ENCODE measurements around the gene PANK4. TPM values are rescaled to one million over a fixed set of nuclear protein-coding genes. Genes with fewer than 3 reads are reported as not detected.

Gene PANK4
- total RNA-seq, 4 donors from 2014 or later = 29.3 to 39.9 (median 38.0) TPM

DNA sequence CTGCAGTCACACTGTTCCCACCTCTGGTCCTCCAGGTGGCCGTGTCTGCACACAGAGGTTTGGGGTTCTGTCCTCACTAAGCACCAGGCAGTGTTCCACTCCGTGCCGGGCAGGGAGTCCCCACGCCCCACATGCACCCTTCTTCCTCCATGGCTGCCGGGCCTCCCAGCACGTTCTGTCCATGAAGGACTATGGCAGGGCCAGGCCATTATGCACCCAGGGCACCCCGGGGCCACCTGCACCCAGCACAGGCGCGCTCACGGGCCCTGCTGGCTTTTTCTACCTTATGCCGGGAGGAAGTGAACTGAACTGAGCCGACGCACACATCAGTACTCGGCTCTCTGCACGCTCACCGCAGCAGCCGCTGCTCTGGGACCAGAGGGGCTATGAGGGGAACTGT is 10.3 kb downstream of the PANK4 start:
- H3K27me3 ChIP-seq = no peaks in the 10 kb centered on the region
- no peak overlapping the region for H3K4me3 ChIP-seq (replicated peaks in 1 of 3)
- no peaks in the 10 kb centered on the region for H3K4me1 ChIP-seq
- 93 to 95% methylated on average over 15 to 17 of the region's 17 CpGs for WGBS, 2 donors
- no peaks in the 10 kb centered on the region for H3K9me3 ChIP-seq
- intact Hi-C loops (cut with DNase I) = no loop called here
- no peak overlapping the region for H3K27ac ChIP-seq
- no peak for DNase-seq
- TF ChIP-seq POLR2A (IDR thresholded peaks at IDR 0.05) = no peak
- TF ChIP-seq, protein P1, sequence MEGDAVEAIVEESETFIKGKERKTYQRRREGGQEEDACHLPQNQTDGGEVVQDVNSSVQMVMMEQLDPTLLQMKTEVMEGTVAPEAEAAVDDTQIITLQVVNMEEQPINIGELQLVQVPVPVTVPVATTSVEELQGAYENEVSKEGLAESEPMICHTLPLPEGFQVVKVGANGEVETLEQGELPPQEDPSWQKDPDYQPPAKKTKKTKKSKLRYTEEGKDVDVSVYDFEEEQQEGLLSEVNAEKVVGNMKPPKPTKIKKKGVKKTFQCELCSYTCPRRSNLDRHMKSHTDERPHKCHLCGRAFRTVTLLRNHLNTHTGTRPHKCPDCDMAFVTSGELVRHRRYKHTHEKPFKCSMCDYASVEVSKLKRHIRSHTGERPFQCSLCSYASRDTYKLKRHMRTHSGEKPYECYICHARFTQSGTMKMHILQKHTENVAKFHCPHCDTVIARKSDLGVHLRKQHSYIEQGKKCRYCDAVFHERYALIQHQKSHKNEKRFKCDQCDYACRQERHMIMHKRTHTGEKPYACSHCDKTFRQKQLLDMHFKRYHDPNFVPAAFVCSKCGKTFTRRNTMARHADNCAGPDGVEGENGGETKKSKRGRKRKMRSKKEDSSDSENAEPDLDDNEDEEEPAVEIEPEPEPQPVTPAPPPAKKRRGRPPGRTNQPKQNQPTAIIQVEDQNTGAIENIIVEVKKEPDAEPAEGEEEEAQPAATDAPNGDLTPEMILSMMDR (IDR thresholded peaks at IDR 0.05) = no peak
- H3K36me3 ChIP-seq = peaks cover 93 to 98% of the 10 kb centered on the region in 2 donors

DNA sequence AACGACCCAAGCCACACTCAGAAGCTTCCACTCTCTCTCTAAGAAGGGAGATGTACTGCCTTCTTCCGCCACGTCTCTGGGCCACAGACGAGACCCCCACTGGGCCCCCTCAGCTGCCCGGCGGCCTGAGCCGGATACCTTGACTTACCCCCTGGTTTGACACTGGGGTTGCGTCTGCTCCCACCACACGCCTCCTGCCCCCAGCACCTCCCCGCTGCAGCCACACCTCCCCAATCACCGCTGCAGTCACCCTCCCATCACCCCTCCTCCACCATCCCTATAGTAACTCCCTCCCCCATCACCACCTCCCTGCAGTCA is 10.7 kb downstream of the PANK4 start:
- whole genome bisulfite sequencing, 2 donors = 94 to 97% methylated on average over 11 of the region's 11 CpGs
- intact Hi-C loops (cut with DNase I) = no loop called here

DNA sequence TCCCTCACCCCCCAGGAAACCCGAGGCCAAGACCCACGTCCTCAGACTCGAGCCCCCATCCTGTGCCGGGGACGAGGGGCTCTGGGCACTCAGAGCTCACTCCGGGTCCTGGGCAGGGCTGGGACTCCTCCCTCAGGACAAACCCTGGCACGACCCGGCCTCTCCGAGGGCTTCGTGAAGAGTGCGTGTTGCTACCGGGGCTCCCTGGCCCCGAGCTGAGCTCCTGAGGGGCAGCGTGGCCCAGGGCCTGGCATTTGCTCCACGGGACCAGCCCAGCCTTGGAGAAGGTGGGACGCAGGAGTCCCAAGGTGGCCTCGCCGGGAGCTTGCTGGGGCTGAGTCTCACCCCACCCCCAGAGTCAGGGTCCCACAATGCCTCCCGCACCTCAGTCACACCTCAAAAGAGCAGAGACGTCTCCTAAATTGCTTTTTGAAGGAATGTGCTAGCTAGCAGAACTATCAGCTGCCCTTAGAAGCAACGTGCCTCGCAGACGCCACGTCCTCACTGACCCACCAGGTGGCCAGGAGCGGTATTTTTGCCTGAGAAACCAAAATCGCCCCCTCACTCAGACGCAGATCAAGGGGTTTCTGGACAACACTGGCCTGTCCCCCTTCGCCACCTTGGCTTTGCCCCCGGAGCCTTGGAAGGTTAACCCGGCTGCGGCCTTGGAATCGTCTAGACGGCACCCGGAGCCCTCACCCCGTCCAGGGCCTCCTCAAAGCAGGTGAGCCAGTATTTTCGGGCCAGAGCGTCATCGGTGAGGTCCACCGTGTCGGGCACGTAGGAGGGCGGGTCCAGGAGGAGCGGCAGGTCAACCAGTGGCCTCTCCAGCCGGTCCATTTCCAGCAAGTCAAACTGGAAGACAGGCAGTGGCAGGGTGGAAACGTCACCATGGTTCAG is 11.3 kb downstream of the PANK4 start:
- WGBS, 2 donors = 92 to 95% methylated on average over 25 to 28 of the region's 45 CpGs

More for the DNA sequence above, 10.7 kb downstream of the PANK4 start:
- Histone ChIP-seq H3K27me3 (no peaks in the 10 kb centered on the region), H3K4me1 (no peaks in the 10 kb centered on the region), H3K4me3 (replicated peaks in 1 of 3) (no peak overlapping the region), H3K9me3 (no peaks in the 10 kb centered on the region), H3K27ac (no peak overlapping the region), H3K36me3 (peaks cover 93 to 98% of the 10 kb centered on the region in 2 donors)
- no peak for TF ChIP-seq POLR2A (IDR thresholded peaks at IDR 0.05)
- TF ChIP-seq, protein P1 (IDR thresholded peaks at IDR 0.05) = no peak
- no peak for DNase-seq

DNA sequence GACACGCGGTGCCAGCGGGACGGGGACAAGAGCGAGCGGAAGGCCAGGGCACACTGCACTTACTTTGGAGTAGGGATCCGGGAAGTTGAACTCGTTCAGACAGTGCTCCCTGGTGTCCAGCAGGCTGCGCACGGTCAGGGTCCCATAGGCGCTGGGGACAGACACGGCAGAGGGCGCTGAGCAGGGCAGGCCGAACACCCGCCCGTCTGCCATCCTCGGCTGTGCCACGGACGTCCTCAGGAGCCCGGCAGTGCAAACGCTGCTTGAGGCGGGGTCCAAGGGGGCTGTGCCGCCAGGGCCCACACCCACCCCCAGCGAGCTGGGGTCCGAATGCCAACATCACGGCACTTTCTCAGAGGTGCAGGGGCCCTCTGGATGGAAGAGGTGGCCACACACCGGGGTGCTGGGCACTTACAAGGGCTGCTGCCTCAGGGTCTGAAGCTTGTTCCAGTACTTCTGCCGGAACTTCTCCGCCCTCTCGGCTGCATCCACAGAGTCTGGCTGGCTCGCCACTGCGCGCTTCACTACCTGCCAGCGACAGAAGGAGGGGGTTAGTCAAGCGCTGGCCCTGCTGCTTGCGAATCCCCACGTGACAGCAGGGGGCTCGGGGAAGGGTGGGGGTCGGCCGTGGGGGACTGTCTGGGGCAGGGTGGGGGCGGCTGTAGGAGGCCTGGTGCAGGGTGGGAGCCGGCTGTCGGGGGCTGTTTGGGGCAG is 12.3 kb downstream of the PANK4 start:
- Histone ChIP-seq H3K27me3 (no peaks in the 10 kb centered on the region), H3K4me3 (replicated peaks in 1 of 3) (no peak overlapping the region), H3K27ac (no peak overlapping the region), H3K36me3 (peaks cover 93 to 98% of the 10 kb centered on the region in 2 donors), H3K4me1 (no peaks in the 10 kb centered on the region), H3K9me3 (no peaks in the 10 kb centered on the region)
- intact Hi-C loops (cut with DNase I) = no loop called here
- WGBS, 2 donors = 83 to 95% methylated on average over 11 to 29 of the region's 43 CpGs
- TF ChIP-seq, protein P1 (IDR thresholded peaks at IDR 0.05) = no peak
- no peak for TF ChIP-seq POLR2A (IDR thresholded peaks at IDR 0.05)
- no peak for DNase-seq

More for the DNA sequence above, 11.3 kb downstream of the PANK4 start:
- Histone ChIP-seq H3K4me3 (replicated peaks in 1 of 3) (no peak overlapping the region), H3K36me3 (peaks cover 93 to 98% of the 10 kb centered on the region in 2 donors), H3K27me3 (no peaks in the 10 kb centered on the region), H3K9me3 (no peaks in the 10 kb centered on the region), H3K4me1 (no peaks in the 10 kb centered on the region), H3K27ac (no peak overlapping the region)
- no peak for TF ChIP-seq POLR2A (IDR thresholded peaks at IDR 0.05)
- TF ChIP-seq, protein P1 (IDR thresholded peaks at IDR 0.05) = no peak
- no peak for DNase-seq
- intact Hi-C loops (cut with DNase I) = no loop called here

All from thyroid gland (tissue), 4 donors.